Measurements from ENCODE around the gene FAH. TPM values are rescaled to one million over a fixed set of nuclear protein-coding genes. Genes with fewer than 3 reads are reported as not detected.

FAH gene
- total RNA-seq, 1 experiment from 2014 or later: 25.3 TPM

DNA sequence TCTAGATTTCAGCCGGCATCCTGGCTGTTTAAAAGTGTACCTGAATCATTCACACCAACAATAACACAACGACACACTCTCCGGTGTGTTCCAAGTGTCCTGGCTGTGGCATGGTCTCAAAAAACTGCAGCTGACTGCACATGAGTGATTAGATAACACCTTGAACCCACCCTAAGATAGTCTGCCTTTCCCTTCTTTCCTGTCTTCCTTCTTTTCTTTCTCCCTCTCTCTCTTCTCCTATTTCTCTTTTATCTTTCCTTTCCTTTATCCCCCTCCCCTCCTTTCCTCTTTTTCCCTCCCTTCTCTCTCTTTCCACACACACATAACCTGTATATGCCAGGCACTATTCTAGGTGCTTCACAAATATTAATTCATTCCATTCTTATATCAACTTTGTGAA is 1.2 kb upstream of the FAH start:
- TF ChIP-seq, protein P1, sequence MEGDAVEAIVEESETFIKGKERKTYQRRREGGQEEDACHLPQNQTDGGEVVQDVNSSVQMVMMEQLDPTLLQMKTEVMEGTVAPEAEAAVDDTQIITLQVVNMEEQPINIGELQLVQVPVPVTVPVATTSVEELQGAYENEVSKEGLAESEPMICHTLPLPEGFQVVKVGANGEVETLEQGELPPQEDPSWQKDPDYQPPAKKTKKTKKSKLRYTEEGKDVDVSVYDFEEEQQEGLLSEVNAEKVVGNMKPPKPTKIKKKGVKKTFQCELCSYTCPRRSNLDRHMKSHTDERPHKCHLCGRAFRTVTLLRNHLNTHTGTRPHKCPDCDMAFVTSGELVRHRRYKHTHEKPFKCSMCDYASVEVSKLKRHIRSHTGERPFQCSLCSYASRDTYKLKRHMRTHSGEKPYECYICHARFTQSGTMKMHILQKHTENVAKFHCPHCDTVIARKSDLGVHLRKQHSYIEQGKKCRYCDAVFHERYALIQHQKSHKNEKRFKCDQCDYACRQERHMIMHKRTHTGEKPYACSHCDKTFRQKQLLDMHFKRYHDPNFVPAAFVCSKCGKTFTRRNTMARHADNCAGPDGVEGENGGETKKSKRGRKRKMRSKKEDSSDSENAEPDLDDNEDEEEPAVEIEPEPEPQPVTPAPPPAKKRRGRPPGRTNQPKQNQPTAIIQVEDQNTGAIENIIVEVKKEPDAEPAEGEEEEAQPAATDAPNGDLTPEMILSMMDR (IDR thresholded peaks at IDR 0.05; ENCODE audit: unreplicated experiment): no peak

DNA sequence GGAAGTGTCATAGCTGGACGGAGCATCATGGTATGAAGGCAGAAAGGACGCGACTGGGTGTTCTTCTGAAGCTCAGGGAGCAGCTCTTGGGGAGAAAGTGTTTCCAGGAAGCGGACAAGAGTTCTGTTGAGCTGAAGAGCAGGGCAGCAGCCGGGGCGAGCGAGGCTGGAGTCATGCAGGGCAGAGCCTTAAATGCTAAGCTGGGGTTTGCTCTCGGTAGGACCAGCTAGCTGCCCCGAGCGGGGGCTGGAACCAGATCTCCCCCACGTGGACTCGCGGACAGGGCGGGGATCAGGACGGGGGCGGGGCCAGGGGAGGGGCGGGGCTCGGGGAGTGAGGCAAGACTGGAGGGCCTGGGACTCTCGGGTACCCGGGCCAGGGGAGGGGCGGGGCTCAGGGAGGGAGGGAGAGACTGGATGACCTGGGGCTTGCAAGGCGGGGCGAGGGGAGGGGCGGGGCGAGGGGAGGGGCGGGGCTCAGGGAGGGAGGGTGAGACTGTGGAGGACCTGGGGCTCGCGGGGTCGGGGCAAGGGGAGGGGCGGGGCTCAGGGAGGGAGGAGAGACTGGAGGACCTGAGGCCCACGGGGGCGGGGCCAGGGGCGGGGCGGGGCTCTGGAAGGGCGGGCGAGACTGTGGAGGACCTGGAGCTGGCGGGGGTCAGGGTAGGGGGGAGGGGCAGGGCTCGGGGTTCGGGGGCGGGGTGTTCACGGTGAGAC is 461 bp upstream of the FAH start:
- no peak overlapping the region for H3K27ac Mint-ChIP-seq (ENCODE audit: low read depth, unreplicated experiment)
- no peaks in the 10 kb centered on the region for H3K4me1 Mint-ChIP-seq (ENCODE audit: insufficient read depth, unreplicated experiment)
- BruUV-seq (replicated peaks): no TSS peak
- TF ChIP-seq, protein P1 (IDR thresholded peaks at IDR 0.05; ENCODE audit: unreplicated experiment): no peak
- no peaks in the 10 kb centered on the region for H3K27me3 Mint-ChIP-seq (ENCODE audit: insufficient read depth, unreplicated experiment)
- DNase-seq (ENCODE audit: unreplicated experiment): peak; percentile 94
- H3K4me3 Mint-ChIP-seq (ENCODE audit: unreplicated experiment): peak overlapping the region; percentile 87
- CTCF ChIA-PET: interaction anchor here (0.6 to 0.9 kb wide), 3 partner anchors 13 to 1244 kb away, joined by 3 read pairs; no protein-coding TSS in a partner anchor
- intact Hi-C loops (cut with micrococcal nuclease): loop anchor here (5.0 kb wide), 1 partner anchor 255 kb away; the partner anchor contains the start of gene MTHFS
- no peaks in the 10 kb centered on the region for H3K9me3 Mint-ChIP-seq (ENCODE audit: unreplicated experiment)
- no peaks in the 10 kb centered on the region for H3K36me3 Mint-ChIP-seq (ENCODE audit: insufficient read depth, unreplicated experiment)
- POLR2A ChIA-PET: interaction anchor here (0.9 to 2.7 kb wide), 9 partner anchors 8 to 92 kb away, joined by 3 to 39 read pairs (median 5); partner anchors contain the start of gene ZFAND6

More for the DNA sequence above, 1.2 kb upstream of the FAH start:
- ChIA-PET POLR2A (interaction anchor here (0.9 to 2.7 kb wide), 6 partner anchors 8 to 91 kb away, joined by 3 to 39 read pairs (median 8); partner anchors contain the start of gene ZFAND6), CTCF (interaction anchor here (0.6 to 1.1 kb wide), 4 partner anchors 13 to 1243 kb away, joined by 3 read pairs; no protein-coding TSS in a partner anchor)
- BruUV-seq (replicated peaks): no TSS peak
- no peaks in the 10 kb centered on the region for H3K27me3 Mint-ChIP-seq (ENCODE audit: insufficient read depth, unreplicated experiment)
- no peak overlapping the region for H3K4me3 Mint-ChIP-seq (ENCODE audit: unreplicated experiment)
- intact Hi-C loops (cut with micrococcal nuclease): loop anchor here (5.0 kb wide), 1 partner anchor 254 kb away; the partner anchor contains the start of gene MTHFS
- no peaks in the 10 kb centered on the region for H3K9me3 Mint-ChIP-seq (ENCODE audit: unreplicated experiment)
- no peak overlapping the region for H3K27ac Mint-ChIP-seq (ENCODE audit: low read depth, unreplicated experiment)
- no peaks in the 10 kb centered on the region for H3K4me1 Mint-ChIP-seq (ENCODE audit: insufficient read depth, unreplicated experiment)
- no peak for DNase-seq (ENCODE audit: unreplicated experiment)
- no peaks in the 10 kb centered on the region for H3K36me3 Mint-ChIP-seq (ENCODE audit: insufficient read depth, unreplicated experiment)

DNA sequence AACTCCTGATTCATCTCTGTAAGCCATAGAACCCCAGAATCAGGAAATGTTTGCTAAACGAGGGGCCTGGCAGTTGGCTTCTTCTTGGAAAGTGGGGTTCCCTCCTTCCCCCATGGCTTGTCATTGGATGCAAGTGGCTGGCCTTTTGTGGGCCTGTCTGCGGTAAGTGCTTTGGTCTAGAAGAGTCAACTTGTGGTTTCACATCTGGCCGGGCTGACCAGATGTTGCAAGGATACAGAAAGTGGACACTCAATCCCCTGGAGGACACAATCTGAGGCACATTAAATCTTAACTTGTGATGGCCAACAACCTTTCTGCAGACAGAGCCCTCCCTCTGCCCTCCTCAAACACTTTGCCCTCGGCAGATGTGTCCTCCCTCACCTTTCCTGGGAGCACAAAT is 1.1 kb downstream of the FAH start:
- TF ChIP-seq, protein P1 (IDR thresholded peaks at IDR 0.05; ENCODE audit: unreplicated experiment): no peak
- DNase-seq (ENCODE audit: unreplicated experiment): no peak
- ChIA-PET POLR2A (interaction anchor here (0.6 to 2.7 kb wide), 17 partner anchors 9 to 256 kb away, joined by 3 to 39 read pairs (median 4); partner anchors contain the start of gene ZFAND6), CTCF (interaction anchor here (0.9 kb wide), 1 partner anchor 12 kb away, joined by 4 read pairs; no protein-coding TSS in a partner anchor)
- Mint-ChIP-seq H3K27me3 (ENCODE audit: insufficient read depth, unreplicated experiment) (no peaks in the 10 kb centered on the region), H3K4me1 (ENCODE audit: insufficient read depth, unreplicated experiment) (no peaks in the 10 kb centered on the region), H3K9me3 (ENCODE audit: unreplicated experiment) (no peaks in the 10 kb centered on the region), H3K4me3 (ENCODE audit: unreplicated experiment) (peak overlapping the region; percentile 87), H3K36me3 (ENCODE audit: insufficient read depth, unreplicated experiment) (no peaks in the 10 kb centered on the region), H3K27ac (ENCODE audit: low read depth, unreplicated experiment) (no peak overlapping the region)
- intact Hi-C loops (cut with micrococcal nuclease): loop anchor here (5.0 kb wide), 1 partner anchor 257 kb away; the partner anchor contains the start of gene MTHFS
- BruUV-seq (replicated peaks): no TSS peak

DNA sequence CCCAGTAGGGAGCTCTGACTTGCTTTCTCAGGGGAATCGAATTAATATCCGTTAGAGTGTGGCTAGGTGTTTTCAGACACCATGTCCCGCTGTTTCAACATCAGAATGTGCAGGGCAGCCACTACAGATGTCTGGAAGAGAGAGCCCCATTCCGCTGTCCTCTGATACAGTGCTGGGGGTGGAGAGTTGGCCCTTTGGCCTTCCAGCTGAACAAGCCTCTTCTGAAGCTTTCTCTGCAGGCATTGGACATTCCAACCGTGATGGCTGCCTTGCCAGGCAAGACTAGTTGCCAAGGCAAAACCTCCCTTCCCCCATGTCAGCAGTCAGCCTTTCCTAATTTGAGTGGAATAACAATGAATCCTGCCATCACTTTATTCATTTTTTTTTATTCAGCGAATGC is 1.5 kb downstream of the FAH start:
- Mint-ChIP-seq H3K27me3 (ENCODE audit: insufficient read depth, unreplicated experiment) (no peaks in the 10 kb centered on the region), H3K4me1 (ENCODE audit: insufficient read depth, unreplicated experiment) (no peaks in the 10 kb centered on the region), H3K36me3 (ENCODE audit: insufficient read depth, unreplicated experiment) (no peaks in the 10 kb centered on the region), H3K27ac (ENCODE audit: low read depth, unreplicated experiment) (no peak overlapping the region), H3K9me3 (ENCODE audit: unreplicated experiment) (no peaks in the 10 kb centered on the region), H3K4me3 (ENCODE audit: unreplicated experiment) (peak overlapping the region; percentile 87)
- intact Hi-C loops (cut with micrococcal nuclease): loop anchor here (5.0 kb wide), 1 partner anchor 257 kb away; the partner anchor contains the start of gene MTHFS
- POLR2A ChIA-PET: interaction anchor here (0.6 to 2.7 kb wide), 6 partner anchors 11 to 93 kb away, joined by 3 to 39 read pairs (median 6); partner anchors contain the start of gene ZFAND6
- BruUV-seq (replicated peaks): no TSS peak
- TF ChIP-seq, protein P1 (IDR thresholded peaks at IDR 0.05; ENCODE audit: unreplicated experiment): no peak
- no peak for DNase-seq (ENCODE audit: unreplicated experiment)
- CTCF ChIA-PET: interaction anchor here (0.6 to 0.9 kb wide), 2 partner anchors 11 to 158 kb away, joined by 3 to 4 read pairs; no protein-coding TSS in a partner anchor
